GM19468 (cell line): Measurements from ENCODE around the gene FAIM2.

Experiments
- ATAC-seq: cut with Tn5 transposase; IDR thresholded peaks from one replicate; pipeline ENCODE4 v1.9.1; 2021; ENCODE audit warnings: mild to moderate bottlenecking, moderate library complexity, moderate number of reproducible peaks; ENCODE audit not compliant: unreplicated experiment; ENCODE audit errors: extremely low read depth

FAIM2 gene

DNA sequence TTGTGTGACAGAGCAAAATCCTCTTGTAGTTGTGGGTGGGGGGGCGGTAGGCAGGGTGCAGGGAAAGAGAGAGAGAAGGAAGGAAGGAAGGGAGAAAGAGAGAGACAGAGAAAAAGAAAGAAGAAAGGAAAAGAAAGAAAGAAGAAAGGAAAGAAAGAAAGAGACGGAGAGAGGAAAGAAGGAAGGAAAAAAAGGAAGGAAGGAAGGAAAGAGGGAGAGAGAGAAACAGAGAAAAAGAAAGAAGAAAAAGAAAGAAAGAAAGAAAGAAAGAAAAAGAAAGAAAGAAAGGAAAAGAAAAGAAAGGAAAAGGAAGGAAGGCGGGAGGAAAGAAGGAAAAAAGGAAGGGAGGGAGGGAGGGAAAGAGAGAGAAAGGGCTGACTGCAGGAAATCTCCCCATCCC lies 17.6 kb upstream of the FAIM2 start:
- no peak for ATAC-seq

DNA sequence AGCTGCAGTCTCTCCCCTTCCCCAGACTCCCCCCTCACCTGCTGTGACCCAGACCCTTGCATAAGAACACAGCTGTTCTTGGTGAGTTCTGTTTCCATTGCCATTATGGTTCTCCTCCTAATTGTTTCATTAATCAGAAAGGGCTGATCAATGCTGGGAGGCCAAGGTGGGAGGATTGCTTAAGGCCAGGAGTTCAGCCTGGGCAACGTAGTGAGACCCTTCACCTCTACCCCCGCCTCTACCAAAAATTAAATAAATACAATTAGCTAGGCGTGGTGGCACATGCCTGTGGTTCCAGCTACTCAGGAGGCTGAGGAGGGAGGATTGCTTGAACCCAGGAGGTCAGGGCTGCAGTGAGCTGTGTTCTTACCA lies 17.2 kb upstream of the FAIM2 start:
- no peak for ATAC-seq

DNA sequence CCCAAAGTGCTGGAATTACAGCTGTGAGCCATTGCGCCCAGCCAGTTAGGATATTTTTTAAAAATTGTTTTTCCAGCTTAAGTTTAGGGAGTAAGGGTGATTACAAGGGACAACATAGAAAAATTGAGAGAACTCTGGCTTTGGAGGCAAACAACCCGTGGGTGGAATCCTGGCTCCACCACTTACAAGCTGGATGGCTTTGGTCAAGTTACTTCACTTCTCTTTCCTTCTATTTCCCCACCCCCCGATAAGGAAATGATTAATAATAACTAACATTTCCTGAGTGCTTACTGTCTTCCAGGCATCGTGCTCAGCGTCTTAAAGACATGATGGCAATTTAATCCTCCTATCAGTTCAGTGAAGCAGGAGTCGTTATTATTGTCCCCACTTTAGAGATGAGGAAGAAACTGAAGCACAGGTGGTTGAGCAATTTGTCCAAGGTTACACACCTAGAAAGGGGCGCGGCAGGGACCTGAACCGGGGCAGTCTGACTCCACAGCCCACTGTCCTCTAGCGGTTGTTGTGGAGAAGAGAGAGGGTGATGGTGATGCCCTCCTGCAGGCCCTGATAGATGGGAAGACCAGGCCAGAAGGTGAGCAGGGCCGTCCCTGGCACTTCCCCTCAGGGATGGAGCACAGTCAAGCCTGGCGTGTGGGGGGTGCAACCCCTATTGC lies 16.7 kb upstream of the FAIM2 start:
- ATAC-seq = no peak

DNA sequence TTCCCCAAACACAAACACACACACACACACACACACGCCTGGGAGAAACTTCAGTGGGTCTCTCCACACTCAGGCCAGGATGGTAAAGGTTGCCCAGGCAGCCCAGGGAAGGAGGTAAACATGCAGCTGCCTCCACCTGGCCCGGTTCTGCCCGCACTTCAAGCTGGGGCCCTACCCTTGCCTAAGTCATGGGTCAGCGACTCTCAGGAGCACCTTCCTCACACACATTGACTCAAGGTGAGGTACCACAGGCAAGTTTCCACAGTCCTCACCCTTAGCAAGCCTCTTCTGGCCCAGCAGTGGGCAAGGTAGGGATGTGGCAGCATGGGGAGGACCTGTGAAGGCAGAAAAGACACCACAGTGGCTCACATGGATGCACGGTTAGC lies 14.1 kb upstream of the FAIM2 start:
- ATAC-seq = no peak

DNA sequence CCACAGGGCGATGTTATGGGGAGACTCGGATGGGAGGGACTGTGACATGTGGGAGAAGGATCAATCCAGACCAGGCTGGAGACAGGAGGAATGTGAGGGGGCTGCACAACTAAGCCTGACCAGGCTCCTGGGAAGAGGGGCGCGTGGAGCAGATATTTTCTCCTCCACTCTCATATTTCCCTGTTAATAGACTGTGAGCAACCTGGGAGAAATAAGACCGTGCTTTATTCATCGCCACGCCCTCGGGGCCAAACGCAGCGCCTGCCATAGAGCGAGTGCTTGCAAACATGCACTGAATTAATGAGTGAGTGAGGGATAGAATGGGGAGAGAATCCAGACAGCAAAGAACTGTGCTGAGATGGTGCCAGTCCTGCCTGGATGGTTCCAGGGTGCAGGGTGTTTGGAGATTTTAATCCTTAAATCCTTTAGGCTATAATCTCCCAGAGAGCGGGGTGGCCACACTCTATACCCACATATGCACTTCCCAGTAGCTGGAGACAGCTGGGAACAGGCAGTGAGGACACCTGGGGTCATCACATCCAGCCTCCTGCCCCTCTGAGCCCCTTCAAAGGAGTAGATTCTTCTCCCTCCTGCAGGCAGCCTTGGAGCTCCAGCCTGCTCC lies 13.6 kb upstream of the FAIM2 start:
- no peak for ATAC-seq

DNA sequence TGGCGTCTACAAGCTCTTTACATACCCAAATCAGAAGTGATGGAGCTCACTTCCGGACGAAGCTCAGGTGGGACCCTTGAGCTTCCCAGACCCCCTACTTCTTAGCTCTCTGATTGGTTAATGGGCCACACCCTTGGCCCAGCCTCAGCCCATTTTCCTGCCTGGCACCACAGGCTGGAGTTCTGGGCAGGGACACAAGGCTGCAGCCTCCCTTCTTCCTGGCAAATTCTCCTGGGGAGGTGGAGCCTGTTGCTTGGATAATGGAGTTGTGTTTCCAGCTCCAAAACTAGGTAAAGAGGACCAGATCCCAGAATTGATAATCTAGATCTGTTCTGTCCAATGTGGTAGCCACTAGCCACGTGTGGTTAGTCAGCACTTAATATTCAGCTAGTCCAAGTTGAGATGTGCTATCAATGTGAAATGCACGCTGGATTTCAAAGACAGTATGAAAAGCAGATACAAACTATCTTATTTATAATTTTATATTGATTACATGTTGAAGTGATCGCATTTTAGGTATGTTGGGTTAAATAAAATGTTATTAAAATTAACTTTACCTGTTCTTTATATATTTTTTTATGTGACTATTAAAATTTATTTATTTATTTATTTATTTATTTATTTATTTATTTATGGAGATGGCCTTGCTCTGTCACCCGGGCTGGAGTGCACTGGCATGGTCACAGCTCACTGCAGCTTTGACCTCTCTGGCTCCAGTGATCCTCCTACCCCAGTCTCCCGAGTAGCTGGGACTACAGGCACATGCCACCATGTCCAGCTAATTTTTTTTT lies 12.6 kb upstream of the FAIM2 start:
- no peak for ATAC-seq

DNA sequence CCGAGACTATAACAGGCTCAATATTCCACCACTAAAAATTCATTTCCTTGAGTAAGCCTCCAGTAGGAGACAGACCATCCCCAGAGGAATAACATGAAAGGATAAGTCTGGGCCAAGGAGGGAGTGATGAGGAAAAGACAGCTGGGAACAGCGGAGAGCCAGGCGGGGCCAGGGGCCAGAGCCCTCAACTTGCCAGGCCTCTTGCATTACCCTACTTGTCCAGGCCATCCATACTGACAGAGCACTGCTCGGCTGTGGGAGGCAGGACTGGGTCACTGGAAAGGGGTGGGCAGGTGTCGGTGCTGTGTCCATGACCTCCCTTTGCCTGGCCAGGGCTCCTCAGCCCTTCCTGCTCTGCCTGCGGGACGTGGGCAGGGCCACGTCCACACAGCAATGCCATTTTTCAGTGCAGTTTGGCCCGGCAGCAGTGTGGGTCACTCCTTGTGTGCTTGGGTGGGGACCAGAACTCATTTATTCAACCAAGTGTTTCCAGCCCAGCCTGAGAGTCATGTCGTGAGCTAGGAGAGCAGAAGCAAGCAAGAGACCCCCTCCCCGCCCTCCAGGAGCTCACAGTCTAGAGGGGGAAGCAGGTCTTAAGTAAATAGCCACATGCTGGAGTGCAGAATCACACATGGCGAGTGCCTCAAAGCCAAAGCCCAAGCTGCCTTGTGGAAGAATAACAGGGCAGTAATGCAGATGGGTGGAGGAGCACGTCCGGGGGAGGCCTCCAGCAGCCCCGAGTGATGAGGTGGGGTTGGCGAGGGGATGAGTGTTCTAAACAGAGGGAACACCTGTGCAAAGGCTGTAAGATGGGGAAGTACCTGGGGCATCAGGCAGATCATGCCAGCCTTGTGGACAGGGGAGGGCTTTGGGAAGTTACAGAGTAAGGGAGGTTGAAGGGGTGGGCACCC lies 8.9 kb upstream of the FAIM2 start:
- no peak for ATAC-seq

DNA sequence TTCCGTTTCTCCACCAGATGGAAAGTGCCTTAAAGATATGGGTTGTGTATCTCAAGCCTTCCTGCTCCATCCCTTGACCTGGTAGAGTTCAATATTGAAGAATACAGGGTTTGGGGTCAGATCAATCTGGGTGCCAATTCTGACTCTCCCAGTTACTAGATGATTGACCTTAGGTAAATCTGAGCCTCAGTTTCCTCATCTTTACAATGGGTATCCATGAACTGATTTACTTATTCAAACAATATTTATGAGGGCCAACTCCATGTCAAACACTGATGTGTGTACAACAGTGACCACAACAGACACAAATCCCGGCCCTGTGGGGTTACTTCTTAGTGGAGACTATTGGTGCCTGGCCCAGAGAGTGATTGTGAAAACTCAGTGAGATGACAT lies 7.5 kb upstream of the FAIM2 start:
- ATAC-seq = no peak

DNA sequence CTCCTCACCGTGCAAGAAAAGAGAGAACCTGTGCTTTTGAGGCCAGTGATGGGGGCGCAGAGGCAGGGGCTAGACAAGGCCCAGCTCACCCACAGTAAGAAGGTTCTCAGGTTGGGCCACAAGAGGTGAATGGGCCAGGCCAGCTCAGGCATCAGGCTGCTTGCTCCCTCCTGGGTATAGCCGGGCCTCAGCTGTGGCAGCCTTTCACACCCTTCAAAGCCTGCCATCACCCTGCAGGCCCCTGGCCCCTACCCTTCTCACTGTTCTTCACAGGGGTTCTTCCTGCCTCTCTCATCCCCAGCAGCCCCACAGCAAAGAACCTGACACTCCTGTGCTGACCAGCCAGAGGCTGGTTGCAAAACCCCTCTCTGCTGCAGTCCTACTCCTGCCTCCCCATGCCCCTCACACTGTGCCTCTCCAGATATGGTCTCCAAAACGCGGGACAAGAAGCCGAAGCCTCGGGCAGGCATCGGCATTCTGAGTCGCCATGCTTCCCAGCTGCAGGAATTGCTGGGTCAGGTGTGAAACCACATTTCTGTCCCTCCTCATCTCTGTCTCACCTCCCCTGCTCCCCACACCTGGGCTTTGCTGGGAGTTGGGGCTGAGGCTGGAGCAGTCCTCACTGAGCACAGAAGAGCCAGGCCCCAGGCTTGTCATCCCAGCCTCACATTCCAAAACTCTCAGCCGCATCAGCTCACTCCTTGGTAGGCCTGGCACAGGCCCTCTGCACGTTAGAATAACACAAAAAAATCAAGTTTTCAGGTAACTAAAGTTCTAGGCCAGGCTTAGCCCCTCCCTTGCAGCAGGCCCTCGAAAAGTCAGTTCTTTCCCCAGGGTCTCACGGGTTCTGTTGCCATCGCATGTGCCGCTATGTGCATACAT lies 6.9 kb upstream of the FAIM2 start:
- no peak for ATAC-seq

DNA sequence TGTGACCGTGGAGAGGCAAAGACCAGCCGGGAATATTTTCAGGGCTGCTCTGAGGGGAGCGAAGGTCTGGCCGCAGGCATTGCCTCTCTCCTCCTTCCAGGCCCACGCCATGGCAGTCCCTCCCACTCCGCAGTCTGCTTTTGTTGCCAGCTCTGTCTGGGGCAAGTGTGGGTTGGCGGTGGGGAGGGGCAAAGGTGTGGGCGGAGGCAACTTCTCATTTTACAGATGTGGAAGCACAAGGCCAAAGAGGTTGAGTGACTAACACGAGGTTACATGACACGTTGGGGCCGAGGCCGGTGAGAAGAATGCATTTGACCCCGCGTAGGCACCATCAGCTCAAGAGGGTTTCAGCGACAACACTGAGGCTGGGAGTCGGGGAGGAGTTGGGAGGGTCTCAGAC lies 6.1 kb upstream of the FAIM2 start:
- no peak for ATAC-seq

DNA sequence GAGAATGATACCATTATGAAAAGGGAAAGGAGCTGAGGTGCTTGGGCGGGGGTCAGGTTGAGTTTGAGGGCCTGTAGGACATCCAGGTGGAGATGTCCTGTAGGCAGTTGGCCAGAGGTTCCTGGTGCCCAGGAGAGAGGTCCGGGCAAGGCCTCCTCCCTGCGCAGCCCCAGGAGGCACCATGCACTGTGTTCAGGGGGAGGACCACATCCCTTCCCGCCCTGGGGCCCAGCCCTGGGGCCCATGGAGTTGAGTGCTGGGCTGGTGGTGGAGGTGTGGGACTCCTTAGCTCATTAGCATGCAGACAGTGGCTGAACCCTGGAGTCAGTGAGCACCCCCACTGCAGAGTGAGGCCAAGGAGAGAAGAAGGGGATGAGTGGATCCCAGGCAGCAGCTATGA lies 5.7 kb upstream of the FAIM2 start:
- ATAC-seq = no peak

DNA sequence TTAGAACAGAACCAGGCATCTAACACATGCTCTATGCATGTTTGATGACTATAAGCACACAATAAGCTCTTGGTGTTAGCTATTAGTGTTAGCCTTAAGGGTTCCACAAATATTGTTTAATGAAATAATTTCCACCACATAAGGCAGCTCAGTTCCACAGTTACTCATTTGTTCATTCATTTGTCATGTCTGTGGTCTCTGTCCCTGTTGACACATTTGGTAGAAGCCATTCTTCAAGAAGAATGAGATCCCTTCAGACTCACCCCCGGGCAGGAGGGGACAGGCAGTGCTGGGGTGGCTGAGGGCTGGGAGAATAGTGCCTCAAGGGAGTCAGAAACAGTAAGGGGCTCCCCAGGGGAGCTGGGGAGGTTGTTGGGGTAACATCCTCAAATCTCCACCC lies 3.7 kb upstream of the FAIM2 start:
- ATAC-seq = no peak

DNA sequence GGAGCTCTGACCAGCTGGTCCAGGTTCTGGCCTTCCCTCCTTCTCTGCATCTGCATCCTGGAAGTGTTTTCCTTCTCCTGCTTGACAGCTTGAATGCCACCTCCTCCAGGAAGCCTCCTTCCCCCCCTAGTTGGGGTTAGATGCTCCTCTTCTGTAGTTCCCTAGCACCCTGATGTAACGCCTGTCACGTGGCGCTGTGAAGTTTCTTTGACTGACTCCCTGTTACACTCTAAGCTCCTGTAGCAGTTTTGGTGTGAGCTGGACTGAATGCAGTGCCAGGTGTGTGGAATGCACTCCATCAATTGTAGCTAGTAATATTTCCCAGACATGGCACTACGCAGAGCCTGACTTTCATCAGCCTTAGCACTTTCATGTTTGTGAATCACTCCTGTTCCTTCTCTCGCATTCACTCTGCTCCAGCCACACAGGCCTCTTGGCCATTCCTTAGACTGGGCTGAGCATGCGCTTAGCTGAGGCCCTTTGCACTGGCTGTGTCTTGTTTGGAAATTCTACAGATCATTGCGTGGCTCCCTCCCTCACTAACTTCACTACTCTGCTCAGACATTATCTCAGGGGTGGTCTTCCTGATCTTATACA lies 2.1 kb upstream of the FAIM2 start:
- no peak for ATAC-seq

DNA sequence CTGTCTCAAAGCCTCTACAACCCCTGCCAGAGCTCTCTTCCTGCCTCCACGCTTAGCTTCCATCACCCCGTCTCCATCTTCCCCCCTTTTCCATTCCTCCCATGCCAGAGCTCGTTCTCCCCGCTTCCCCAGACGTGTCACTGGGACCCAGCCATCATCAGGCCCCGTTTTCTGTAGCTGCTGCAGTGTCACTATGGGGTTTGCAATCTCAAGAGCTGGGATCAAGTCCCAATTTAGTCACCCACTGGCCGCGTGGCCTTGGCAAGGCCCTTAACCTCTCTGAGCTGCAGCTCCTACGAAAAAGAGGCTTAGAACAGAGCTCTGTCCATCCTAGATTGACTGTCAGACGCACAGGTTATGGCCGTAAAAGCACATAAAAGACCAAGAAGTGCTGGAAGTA lies 901 bp upstream of the FAIM2 start:
- ATAC-seq = no peak

DNA sequence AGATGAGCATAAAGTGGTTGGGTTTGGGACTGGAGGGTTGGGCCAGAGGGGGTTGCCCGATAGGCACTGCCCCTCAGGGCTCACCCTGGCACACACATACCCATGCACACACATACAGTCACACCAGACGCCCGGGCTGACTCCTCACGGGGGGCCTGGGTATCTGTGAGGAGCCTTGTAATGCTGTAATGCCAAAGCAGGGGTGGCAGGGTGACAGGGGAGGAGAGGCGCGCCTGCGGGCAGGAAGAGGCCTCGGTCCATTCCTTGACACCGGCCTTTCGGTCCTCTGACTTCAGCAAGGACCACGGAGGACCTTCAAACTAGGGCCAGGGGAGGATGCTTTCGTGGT lies 375 bp downstream of the FAIM2 start:
- no peak for ATAC-seq

DNA sequence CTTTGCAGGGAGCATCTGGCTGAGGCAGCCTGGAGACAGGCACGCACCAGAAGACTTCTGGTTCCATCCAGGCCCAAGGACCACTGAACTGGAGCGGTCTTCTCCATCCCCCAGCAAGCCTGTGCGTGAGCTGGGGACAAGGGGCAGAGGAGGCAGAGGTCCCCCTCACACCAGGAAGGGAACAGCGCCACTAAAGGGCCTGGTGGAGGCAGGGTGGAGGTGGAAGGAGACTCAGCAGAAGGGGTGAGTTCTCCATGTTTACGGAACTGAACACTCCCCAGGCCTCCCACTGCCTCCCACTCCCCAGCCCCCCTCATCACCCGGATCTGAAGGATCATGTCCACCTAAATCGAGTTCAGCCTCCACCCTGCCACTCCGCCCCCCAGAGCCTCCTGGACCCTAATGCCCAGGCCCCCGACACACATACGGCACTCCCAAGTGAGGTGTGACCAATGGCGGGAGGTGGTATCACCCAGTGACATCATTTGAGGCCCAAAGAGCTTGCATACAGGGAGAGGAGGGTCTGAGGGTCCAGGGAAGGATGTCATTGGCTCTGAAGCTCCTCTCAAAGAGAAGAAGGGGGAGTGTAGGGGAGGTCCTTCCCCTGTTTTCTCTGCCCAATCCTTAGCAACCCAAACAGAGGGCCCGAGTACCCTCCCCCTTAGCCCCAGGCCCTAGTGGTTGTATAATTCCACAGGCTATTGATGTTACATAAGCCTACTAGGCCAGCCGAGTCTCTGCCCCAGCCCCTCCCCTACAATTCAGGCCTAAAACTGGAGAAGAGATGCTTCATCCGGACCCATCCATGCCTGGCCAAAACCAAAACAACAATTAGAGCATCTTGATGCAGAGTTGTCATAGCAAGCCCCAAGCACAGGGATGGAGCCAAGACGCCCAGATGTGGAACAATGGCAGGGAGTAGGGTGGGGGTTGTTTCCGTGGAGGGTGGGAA lies 1.0 kb downstream of the FAIM2 start:
- ATAC-seq = no peak

DNA sequence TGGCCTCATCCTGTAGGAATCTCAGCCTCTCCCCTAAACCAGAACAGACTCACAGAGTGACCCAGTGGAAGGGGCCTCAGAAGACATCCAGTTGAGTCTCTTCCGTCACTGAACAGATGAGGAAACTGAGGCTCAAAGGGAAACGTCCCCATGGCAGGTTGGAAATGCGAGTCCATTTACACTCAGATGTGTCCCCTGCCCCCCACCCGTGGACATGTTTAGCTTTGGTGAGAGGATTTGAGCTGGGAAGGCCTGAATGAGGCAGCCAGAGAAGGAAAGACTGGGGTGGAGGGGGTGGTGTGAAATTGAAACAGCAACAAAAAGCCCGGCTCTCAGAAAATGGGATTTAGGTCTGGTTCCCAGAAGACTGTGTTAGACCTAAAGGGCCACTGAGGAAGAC lies 1.7 kb downstream of the FAIM2 start:
- ATAC-seq = no peak

DNA sequence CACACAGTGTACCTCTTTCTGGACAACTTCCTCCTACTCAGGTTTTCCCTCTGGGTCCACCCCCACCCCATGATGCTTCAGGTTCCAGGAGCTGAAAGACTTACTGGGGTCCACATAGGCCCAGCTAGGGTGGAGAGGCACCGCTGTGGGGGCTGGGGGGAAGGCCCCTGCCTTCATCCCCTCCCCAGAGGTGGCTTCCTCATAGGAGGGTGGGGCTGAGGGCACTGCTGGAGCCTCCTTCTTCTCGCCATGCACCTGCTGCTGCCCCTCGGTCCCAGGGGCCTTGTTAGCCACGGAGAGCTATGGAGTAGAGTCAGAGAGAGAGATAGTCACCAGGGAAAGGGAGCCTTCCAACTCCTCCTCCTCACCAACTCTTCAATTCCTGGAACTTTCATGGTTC lies 2.7 kb downstream of the FAIM2 start:
- ATAC-seq = no peak
